Peyer's patch (tissue), 4 donors: ENCODE results near the gene MEF2D. TPM values are rescaled to one million over a fixed set of nuclear protein-coding genes. Genes with fewer than 3 reads are reported as not detected.

Experiments used
- DNase-seq, 3 donors: peaks; one replicate each; pipeline ENCODE4 v3.0.0-alpha.2; 2017 to 2019
- H3K27ac ChIP-seq, 4 donors: fragments of 200-600 bp; sonication (generic); one replicate each; pipeline ENCODE4 v1.5.1; 2016 to 2019
- H3K27me3 ChIP-seq, 2 donors: fragments of 200-600 bp; sonication (generic); one replicate each; pipeline ENCODE4 v1.5.1; 2019
- H3K36me3 ChIP-seq, 3 donors: fragments of 200-600 bp; sonication (generic); one replicate each; pipeline ENCODE4 v1.5.1; 2016 to 2019
- H3K4me1 ChIP-seq, 4 donors: fragments of 200-600 bp; sonication (generic); one replicate each; pipeline ENCODE4 v1.5.1; 2016 to 2019
- H3K4me3 ChIP-seq, 4 donors: fragments of 200-600 bp; sonication (generic); 1 replicate in 3 of 4; 2 replicates in 1 of 4; pipeline ENCODE4 v1.5.1; 2016 to 2019; ENCODE audit warnings: mild to moderate bottlenecking in 1 of 4
- H3K9me3 ChIP-seq, 4 donors: fragments of 200-600 bp; sonication (generic); one replicate each; pipeline ENCODE4 v1.5.1; 2016 to 2019; ENCODE audit warnings: mild to moderate bottlenecking in 1 of 4
- POLR2A ChIP-seq, 2 donors: fragments of 450-650 bp; IDR thresholded peaks; one replicate each; pipeline ENCODE4 v1.5.1; 2017; ENCODE audit warnings: antibody characterized with exemption in 2 of 2, mild to moderate bottlenecking in 2 of 2, moderate library complexity in 2 of 2
- total RNA-seq, 4 donors: library from RNA; depleted of rRNA; stranded (reverse); fragments of >200 nt; gene quantifications; one replicate each; pipeline ENCODE4 v1.1.0, GENCODE V29; 2016
- TF ChIP-seq, protein P1 (sequence below), 6 experiments: fragments of 450-650 bp in 4 of 6; fragments of 200-600 bp in 2 of 6; sonication (generic) in 1 of 6; IDR thresholded peaks; one replicate each; pipeline ENCODE4 v1.5.1; 2017 to 2019; ENCODE audit warnings: antibody characterized with exemption in 6 of 6, mild to moderate bottlenecking in 3 of 6, moderate library complexity in 1 of 6

Gene MEF2D
- total RNA-seq, 4 donors from 2014 or later: 46.8 to 97.4 (median 64.1) TPM

DNA sequence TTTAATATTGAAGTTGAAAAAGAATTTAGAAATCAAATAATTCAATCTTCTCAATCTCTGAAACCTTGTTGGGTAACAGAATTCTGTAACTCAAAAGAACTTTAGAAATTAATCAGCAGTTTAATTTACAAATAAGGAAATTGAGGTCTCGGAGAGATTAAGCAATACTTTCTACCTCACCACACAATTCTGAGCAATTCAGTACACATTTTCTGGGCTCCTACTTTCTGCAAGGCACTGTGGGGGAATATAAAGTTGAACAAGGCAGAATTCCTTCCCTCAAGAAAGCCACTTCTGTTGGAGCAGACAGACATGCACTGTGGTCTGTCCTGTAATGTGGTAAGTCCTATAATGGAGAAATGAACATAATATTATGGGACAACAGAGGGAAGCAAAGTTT lies 47.7 kb downstream of the MEF2D start:
- H3K27me3 ChIP-seq: no peaks in the 10 kb centered on the region
- DNase-seq: no peak
- no peaks in the 10 kb centered on the region for H3K9me3 ChIP-seq
- H3K36me3 ChIP-seq: no peaks in the 10 kb centered on the region
- H3K4me3 ChIP-seq: no peak overlapping the region
- H3K27ac ChIP-seq: no peak overlapping the region
- TF ChIP-seq, protein P1, sequence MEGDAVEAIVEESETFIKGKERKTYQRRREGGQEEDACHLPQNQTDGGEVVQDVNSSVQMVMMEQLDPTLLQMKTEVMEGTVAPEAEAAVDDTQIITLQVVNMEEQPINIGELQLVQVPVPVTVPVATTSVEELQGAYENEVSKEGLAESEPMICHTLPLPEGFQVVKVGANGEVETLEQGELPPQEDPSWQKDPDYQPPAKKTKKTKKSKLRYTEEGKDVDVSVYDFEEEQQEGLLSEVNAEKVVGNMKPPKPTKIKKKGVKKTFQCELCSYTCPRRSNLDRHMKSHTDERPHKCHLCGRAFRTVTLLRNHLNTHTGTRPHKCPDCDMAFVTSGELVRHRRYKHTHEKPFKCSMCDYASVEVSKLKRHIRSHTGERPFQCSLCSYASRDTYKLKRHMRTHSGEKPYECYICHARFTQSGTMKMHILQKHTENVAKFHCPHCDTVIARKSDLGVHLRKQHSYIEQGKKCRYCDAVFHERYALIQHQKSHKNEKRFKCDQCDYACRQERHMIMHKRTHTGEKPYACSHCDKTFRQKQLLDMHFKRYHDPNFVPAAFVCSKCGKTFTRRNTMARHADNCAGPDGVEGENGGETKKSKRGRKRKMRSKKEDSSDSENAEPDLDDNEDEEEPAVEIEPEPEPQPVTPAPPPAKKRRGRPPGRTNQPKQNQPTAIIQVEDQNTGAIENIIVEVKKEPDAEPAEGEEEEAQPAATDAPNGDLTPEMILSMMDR (IDR thresholded peaks at IDR 0.05): no peak
- TF ChIP-seq POLR2A (IDR thresholded peaks at IDR 0.05): no peak
- peaks cover 0 to 10% (median 4%) of the 10 kb centered on the region in 4 donors for H3K4me1 ChIP-seq

DNA sequence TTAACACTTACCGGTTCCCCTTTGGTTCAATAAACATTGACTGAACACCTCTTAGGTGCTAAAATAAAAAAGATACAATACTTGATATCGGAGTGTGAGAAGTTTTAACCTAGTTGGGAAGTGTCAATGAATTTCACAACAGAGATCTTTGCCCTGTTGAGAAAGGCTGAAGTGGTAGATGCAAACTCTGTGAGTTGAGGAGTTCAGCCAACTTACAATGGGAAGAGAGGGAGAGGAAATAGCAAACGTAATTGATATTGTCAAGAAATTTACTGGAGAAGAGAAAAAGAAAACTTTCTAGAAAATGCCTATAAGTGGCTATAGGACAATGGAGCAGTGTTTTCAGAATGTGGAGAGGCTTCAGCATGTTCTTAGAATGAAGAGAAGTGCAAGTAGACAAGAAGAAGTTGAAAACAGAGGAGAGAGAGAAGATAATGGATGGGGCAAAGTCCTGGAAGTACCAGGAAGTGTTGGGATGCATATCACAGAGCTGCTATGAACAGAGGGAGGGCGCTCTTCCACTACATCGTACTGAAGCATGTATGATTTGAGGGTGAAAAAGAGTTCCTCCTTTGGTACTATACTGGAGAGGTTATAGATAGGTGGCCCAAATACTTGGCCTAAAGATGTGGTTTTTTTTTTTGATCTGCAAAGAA lies 48.9 kb downstream of the MEF2D start:
- Histone ChIP-seq H3K4me1 (peaks cover 0 to 5% (median 0%) of the 10 kb centered on the region in 4 donors), H3K27me3 (no peaks in the 10 kb centered on the region), H3K27ac (peak overlapping the region in 2 of 4 donors; percentile 2 to 60), H3K36me3 (no peaks in the 10 kb centered on the region), H3K4me3 (no peak overlapping the region), H3K9me3 (no peaks in the 10 kb centered on the region)
- TF ChIP-seq POLR2A (IDR thresholded peaks at IDR 0.05): no peak
- TF ChIP-seq, protein P1 (IDR thresholded peaks at IDR 0.05): peak in 4 of 6 experiments; percentile 16 to 68 (median 60)
- no peak for DNase-seq

DNA sequence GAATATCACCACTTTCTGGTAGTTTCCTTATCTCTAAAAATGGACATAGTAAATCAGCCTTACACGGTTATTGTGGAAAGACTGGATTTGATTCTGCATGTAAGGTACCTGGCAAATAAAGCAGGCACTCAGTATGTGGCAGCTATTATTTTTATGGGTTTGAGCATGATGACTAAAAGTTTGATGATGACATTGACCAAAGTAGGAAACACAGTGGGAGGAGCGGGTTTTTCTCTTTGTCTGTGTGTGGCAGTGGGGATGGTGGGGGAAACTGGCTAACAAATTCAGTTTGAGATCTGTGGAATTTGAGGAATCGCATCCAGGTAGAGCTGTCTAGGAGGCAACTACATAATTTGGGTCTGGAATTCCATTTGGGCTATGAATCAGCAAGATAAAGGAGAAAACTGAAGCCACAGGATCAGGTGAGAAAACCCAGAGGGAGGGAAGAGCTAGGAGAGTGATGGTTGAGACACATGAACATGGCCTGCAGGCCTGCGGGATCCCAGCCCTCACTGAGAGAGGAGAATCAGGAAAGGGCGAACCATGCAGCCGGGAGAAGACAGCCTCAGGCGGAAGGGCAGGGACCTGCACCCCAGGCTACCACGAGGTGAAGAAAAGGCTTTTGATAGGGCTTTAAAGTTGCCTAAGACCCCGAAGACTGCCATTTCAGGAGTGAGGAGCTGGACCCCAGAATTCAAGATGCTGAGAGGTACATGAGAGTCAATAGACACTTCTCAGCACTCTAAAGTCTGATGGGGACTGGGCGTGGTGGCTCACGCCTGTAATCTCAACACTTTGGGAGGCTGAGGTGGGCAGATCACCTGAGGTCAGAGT lies 52.2 kb downstream of the MEF2D start:
- H3K36me3 ChIP-seq: no peaks in the 10 kb centered on the region
- no peaks in the 10 kb centered on the region for H3K9me3 ChIP-seq
- no peak overlapping the region for H3K4me3 ChIP-seq

DNA sequence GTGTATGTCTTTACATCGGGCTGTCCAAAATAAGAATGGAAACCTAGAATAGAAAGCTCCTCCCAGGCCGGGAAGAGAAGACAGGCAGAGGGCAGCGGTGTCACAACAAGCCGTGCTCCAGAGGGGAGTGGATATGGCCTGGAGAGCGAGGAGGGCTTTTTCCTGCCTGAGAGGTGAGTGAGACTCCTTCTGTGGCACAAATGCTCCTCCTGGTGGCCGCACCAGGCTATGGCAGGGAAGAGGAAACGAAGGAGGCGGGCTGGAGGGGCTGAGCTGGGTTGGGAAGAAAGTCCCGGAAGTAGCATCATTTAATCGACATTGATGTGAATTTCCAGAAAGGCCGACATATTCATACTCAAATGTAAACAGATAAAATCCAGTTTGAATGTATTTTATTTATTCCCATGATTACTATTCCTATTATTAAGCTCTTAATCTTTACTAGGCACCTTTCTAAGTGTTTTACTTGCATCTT lies 54.7 kb downstream of the MEF2D start:
- peaks cover 0 to 5% (median 0%) of the 10 kb centered on the region in 4 donors for H3K4me1 ChIP-seq
- DNase-seq: peak; percentile 77 to 90 (median 83)
- no peaks in the 10 kb centered on the region for H3K36me3 ChIP-seq
- H3K9me3 ChIP-seq: no peaks in the 10 kb centered on the region
- no peak for TF ChIP-seq POLR2A (IDR thresholded peaks at IDR 0.05)
- TF ChIP-seq, protein P1 (IDR thresholded peaks at IDR 0.05): peak; percentile 76 to 97 (median 94)
- H3K27ac ChIP-seq: no peak overlapping the region
- H3K4me3 ChIP-seq: no peak overlapping the region
- H3K27me3 ChIP-seq: peaks cover 0 to 16% of the 10 kb centered on the region in 2 donors

More for the DNA sequence above, 52.2 kb downstream of the MEF2D start:
- Histone ChIP-seq H3K27ac (no peak overlapping the region), H3K27me3 (peaks cover 0 to 10% of the 10 kb centered on the region in 2 donors), H3K4me1 (peaks cover 0 to 5% (median 0%) of the 10 kb centered on the region in 4 donors)
- DNase-seq: no peak
- no peak for TF ChIP-seq POLR2A (IDR thresholded peaks at IDR 0.05)
- TF ChIP-seq, protein P1 (IDR thresholded peaks at IDR 0.05): no peak

DNA sequence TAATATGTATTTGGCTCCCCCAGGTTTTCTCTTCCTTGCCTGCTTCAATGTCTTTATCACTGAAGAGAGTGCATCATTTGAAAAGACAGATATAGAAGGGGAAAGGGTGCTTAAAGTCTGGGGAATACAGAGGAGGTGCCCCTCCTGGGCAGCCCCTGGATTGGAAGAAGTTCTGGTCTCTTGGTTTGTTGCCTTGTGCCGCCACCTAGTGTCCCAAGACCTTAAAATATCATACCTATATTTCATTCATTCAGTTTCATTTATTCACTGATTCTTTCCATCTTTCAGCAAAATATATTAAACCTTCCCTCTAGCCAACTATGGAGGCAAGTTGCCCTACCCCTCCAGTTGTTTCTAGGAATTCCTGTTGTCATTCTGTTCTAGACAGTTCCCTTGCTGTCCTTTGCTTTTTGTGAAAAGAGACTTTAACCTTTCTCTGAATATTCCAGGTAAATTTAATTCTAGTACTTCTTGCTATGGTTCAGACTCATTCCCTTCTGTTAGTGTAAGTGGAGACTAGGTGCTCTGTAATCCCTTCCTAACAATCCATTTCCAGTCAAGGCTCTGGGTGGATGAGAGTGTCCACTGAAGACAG lies 56.1 kb downstream of the MEF2D start:
- H3K27me3 ChIP-seq: peaks cover 0 to 24% of the 10 kb centered on the region in 2 donors

More for the DNA sequence above, 56.1 kb downstream of the MEF2D start:
- DNase-seq: no peak
- H3K27ac ChIP-seq: no peak overlapping the region
- H3K4me3 ChIP-seq: no peak overlapping the region
- no peaks in the 10 kb centered on the region for H3K36me3 ChIP-seq
- TF ChIP-seq POLR2A (IDR thresholded peaks at IDR 0.05): no peak
- TF ChIP-seq, protein P1 (IDR thresholded peaks at IDR 0.05): peak in 4 of 6 experiments; percentile 8 to 46 (median 38)
- peaks cover 0 to 5% (median 0%) of the 10 kb centered on the region in 4 donors for H3K4me1 ChIP-seq
- H3K9me3 ChIP-seq: no peaks in the 10 kb centered on the region
